Stimulated activated CD8-positive, alpha-beta memory T cell treated with anti-CD3 and anti-CD28 coated beads, Interleukin-15, amount 100 ng/mL, for 48 hours (primary cell): ENCODE measurements around the gene RABEP1.

ENCODE experiments used
- DNase-seq, 2 donors: peaks; one replicate each; pipeline ENCODE4 v3.0.0-alpha.2; 2020; ENCODE audit warnings: low read depth in 2 of 2

Gene RABEP1

DNA sequence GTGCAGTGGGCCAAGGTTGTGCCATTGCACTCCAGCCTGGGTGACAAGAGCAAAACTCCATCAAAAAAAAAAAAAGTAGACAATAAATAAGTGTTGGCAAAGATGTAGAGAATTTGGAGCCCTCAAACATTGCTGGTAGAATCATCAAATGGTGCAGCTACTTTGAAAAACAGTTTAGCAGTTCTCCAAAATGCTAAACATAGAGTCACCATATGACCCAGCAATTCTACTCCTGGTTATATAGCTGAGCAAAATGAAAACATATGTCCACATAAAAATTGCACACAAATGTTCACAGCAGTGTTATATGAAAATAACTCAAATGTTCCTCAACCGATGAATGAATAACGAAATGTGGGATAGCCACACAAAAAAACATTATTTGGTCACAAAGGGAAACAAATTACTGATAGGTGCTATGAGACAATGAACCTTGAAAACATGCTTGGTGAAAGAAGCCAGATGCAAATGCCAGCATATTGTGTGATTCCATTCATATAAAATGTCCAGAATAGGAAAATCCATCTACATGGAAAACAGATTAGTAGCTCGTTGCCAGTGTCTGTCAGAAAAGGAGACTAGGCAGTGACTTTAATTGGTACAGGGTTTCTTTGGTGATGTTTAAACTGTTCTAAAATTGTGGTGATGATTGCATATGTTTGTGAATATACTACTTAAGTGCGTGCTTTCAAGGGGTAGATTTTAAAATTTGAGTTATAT lies 12.7 kb upstream of the RABEP1 start:
- DNase-seq, result no peak

DNA sequence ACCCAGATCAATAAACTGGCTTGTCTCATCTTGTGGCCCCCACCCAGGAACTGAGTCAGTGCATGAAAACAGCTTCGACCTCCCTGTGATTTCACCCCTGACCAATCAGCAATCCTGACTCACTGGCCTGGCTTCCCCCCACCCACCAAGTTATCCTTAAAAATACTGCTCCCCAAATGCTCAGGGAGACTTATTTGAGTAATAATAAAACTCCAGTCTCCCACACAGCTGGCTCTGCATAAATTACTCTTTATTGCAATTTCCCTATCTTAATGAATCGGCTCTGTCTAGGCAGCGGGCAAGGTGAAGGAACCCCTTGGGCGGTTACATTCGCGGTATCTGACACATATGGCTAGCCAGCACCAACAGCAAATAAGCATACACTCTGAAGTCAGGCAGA lies 9.8 kb upstream of the RABEP1 start:
- peak; percentile 26 to 42 for DNase-seq

- peak in 1 of 2 donors; percentile 8 for DNase-seq
Measured at GRCh38 chr17:5282642-5283217, 646 bp downstream of the RABEP1 start.

- DNase-seq, result no peak
Measured at GRCh38 chr17:5283571-5284315, 1.7 kb downstream of the RABEP1 start.

DNA sequence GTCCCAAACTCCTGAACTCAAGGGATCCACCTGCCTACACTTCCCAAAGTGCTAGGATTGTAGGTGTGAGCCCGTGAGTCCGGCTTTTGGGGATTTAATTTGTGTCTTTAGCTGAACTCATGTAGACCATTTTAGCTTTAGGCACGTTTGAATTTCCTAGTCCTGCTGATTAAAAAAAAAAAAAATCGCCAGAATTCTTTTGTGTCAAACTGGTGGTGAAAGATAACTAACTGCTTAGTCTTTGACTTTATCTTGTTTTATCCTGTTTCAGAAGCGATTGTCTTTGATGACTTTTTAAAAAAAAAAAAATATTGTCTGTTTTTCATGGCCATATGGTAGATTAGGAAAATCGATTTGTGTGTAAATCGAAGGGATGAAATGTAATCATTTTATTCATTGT lies 2.6 kb downstream of the RABEP1 start:
- DNase-seq, result no peak

DNA sequence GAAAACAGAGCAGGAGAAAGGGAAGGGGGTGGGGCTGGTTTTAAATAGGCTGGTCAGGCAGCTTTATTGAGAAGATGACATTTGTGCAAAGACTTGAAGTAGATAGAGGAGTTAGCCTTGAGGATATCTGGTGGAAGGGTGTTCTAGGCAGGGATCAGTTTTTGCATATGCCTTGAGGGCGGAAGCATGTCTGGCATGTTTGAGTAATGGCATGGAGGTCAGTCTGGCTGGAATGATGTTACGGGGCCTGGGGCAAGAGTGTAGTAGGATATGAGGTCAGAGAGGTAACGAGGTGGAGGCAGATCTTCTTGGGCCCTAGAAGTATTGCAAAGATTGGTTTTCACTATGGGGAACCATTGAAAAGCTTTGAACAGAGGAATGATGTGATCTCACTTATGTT lies 4.8 kb downstream of the RABEP1 start:
- no peak for DNase-seq

GRCh38 chr17:5291683-5292350 lies 9.7 kb downstream of the RABEP1 start:
- DNase-seq, result no peak

GRCh38 chr17:5297245-5297644 lies 15.2 kb downstream of the RABEP1 start:
- DNase-seq, result no peak

DNA sequence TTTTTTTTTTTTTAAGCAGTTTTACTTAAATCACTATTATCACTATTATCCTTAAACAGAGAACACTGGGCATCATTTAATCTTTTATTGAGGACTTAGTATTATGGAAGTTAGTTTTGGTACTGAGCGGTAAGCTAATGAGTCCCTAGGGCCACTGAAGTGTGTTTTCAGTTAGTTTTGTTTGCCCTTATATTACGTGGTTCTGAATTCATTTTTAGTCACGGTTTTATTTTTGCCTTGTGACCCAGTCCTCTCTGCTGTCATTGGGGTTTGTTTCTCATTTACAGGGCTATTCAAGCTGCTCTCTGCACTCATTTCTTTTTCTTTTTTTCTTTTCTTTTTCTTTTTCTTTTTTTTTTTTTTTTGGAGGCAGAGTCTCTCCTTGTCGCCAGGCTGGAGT lies 17.3 kb downstream of the RABEP1 start:
- no peak for DNase-seq

DNA sequence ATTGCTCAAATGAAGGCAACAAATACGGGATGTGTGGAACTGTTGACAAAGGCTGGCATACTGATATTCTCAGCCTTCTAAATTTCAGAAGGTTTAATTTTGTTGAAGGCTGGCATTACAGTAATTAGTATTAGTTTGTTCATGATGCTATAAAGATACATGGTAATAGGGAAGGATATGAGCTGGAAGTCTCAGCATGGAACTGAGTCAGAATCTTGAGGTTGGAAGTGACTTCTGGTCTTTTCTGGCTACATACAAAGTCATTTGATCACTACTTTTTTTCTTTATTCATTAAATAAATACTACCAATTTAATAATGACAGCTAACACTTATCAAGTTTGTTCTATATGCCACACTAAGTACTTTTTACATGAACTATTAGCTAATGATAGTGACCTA lies 22.6 kb downstream of the RABEP1 start:
- DNase-seq, result no peak

DNA sequence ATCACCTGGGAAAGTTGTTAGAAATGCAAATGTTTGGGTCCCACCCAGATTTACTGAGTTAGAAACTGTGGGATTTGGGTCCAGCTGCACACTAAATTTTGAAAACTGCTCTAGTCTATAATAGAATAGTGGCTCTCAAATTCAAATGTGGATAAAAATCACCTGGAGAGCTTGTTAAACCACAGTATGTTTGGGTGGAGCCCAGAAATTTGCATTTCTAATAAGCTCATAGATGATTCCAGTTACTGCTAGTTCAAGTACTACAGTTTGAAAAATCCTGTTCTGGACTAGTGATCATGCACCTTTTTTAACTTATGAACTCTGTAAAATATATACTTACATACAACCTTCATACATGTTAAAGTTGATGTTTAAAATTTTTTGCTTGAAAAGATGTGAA lies 27.8 kb downstream of the RABEP1 start:
- no peak for DNase-seq

DNA sequence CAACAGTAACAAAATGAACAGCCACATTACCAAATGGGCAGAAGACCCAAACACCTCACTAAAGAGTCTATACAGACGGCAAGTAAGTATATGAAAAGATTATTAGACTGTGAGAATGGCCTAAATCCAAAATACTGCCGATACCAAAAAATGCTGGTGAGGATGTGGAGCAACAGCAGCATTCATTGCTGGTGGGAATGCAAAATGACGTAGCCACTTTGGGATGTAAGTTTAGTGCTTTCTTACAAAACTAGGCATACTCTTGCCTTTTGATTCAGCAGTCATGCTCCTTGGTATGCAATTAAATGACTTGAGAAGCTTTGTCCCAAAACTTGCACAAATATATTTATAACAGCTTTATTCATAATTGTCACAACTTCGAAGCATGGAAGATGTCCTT lies 43.8 kb downstream of the RABEP1 start:
- no peak for DNase-seq

DNA sequence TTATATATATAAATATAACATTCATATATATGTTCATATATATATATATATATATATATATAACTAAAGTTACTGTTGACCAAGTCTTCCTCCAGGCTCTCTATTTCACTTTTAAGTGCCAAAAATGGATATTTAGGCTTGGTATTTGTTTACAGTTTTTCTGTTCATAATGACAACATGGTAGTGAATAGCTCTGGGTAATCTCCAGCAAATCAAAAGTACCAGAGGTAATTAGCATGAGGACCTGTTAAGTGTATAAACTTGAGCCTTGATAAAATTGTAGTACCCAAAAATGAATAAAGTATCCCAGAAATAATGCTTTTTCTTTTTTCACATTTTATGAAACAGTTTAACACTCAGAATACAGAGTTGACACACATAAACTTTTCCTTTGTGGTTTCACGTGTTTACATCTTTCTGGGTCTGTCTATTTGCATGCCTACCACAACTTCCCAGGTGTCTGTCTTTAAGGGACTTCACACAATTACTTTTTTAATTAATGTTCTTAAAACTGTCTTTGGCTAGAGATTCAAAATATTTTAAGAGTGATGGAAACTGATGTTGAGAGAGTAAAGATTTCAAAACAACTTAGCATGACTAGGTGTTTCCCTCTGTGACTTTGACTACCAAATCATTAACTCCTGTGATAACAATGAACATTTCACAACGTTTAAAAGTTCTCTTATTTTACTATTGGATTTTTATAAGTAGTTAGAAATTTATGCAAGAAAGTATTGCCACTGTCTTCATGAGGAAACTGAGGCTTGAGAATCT lies 47.9 kb downstream of the RABEP1 start:
- no peak for DNase-seq

DNA sequence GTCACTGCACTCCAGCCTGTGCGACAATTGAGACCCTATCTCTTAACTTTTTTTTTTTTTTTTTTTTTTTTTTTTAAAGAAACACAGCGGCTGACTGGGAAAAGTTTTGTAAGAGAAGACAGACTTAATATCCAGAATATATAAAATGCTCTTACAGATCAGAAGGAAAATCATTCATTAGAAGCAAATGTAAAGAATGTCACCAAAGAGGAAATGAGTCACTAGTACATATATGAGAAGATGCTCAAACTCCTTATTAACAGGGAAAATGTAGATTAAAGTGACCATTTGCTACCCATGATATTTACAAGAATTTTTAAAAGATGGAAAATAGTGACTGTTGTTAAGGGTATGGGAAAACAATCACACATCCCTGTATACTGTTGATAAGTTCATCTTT lies 48.9 kb downstream of the RABEP1 start:
- no peak for DNase-seq

GRCh38 chr17:5331506-5331905 lies 49.4 kb downstream of the RABEP1 start:
- no peak for DNase-seq

- no peak for DNase-seq
Measured at GRCh38 chr17:5344914-5345313, 62.8 kb downstream of the RABEP1 start.

DNA sequence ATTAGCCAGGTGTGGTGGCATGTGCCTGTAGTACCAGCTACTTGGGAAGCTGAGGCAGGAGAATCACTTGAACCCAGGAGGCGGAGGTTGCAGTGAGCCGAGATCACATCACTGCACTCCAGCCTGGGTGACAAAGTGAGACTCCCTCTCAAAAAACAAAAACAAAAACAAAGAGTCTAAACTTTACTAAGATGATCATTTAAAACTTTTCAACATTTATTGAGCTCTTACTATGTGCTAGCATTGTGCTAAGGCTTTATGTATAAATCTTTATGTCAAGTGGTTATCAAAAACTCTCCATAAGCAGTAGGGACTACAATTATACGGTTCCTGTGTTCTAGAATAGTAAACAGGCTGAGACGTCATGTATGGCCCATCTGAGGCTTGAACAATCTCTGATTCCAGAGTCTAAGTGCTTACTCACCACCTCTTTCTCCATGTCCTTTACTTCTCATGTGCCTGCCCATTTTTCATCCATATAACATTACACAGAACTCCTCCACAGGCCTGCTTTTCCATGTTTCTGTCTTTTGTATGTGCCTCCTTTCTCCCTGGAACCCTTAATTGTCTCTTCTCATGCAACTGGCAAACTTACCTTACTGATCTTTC lies 70.7 kb downstream of the RABEP1 start:
- no peak for DNase-seq

DNA sequence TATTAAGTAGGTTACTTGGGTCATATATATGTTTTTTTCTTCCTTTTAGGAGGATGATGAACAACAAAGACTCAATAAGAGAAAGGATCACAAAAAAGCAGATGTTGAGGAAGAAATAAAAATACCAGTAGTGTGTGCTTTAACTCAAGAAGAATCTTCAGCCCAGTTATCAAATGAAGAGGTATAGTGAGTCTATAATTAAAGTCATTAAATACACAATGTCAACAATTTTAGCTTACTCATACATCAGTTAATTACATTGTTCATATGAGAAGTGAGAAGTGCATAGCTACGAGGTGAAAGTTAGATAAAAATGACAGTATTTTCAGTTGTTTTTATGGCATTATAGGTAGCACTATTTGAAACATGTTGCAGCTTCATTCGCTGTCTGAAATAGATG lies 72.2 kb downstream of the RABEP1 start:
- DNase-seq, result no peak

DNA sequence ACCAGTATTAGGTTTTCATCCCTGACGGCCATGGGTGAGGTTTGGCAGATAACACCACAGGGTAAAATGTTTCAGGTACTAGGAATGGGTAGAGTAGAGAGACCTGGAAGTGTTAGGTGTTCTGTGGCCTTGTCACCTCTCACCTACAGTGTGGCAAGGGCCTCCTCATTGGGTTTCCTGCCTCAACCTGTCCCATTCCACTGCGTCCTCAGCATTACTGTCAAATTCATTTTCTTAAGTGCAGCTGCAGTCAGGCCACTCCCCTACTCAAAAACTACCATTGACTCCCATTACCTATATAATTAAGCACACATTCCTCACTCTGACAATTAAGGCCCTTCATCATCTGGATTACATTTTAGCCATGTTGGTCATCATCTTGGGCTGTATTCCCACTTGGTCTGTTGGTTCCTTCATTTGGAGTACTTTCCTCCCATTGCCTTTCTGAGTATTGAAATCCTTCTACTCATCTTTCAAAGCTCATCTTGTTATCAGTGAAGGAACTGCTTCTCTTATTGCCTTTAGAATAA lies 72.9 kb downstream of the RABEP1 start:
- DNase-seq, result no peak

DNA sequence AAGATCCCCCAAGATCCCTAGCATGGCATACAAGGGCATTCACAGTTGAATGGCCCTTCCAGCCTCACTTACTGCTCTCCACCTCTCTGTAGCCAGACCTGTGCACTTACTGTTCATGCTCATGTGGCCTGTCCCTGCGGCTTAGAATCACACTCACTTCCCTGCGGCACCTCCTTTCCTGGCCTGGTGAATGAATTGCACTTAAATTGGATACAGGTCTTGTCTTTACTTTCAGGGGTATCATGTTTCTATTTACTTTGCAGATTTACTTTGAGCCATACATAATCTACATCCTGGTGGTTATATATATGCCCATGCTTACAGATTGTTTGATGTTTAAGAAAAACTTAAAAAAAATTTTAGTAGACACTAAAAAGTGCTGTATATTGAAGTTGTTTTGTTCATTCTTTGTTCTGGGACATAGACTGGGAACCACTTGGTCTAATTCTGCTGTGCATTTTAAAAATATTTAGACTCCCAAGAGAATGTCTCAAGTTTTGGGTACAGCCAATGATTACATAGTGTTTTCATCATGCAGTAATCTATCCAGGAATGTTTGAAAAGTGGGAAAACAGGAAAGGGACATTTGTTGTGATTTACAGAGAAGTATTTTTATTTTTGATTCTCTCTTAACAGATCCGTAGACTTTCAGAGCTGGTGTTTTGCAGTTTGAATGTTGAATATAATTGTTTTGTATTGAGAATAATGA lies 73.5 kb downstream of the RABEP1 start:
- DNase-seq, result no peak

- no peak for DNase-seq
Measured at GRCh38 chr17:5361426-5361825, 79.3 kb downstream of the RABEP1 start.
